HEK293T (cell line): ENCODE data around the gene KANSL1.
"Not testable (repeated sequence)": the region's sequence is repeated elsewhere in the genome, so short reads cannot be mapped to it uniquely, and the experiment has no call there.

Experiments used
- CTCF ChIA-PET: fragments of 350-600 bp; formaldehyde crosslinking; extraction: SDS; loops from one replicate; lab custom pipeline; 2021; ENCODE audit warnings: antibody characterized with exemption, inconsistent platforms; lab: Yijun Ruan, JAX
- POLR2A ChIA-PET: fragments of 350-600 bp; formaldehyde crosslinking; extraction: SDS; loops from one replicate; lab custom pipeline; 2020; ENCODE audit warnings: antibody characterized with exemption, inconsistent platforms; lab: Yijun Ruan, JAX
- DNase-seq: peaks from one replicate; pipeline ENCODE4 v3.0.0; 2012; ENCODE audit warnings: mixed read lengths; ENCODE audit errors: extremely low spot score
- ARNT ChIP-seq: fragments of 450-650 bp; IDR thresholded peaks from 2 replicates; pipeline ENCODE4 v1.6.1; 2017; ENCODE audit warnings: mild to moderate bottlenecking
- BHLHE40 ChIP-seq: fragments of 450-650 bp; IDR thresholded peaks from 2 replicates; pipeline ENCODE4 v1.6.1; 2016; ENCODE audit warnings: mild to moderate bottlenecking, moderate library complexity, borderline replicate concordance
- CTBP1 ChIP-seq: fragments of 450-650 bp; IDR thresholded peaks from 2 replicates; pipeline ENCODE4 v1.6.1; 2016; ENCODE audit warnings: borderline replicate concordance
- ELF4 ChIP-seq: fragments of 450-650 bp; IDR thresholded peaks from 2 replicates; pipeline ENCODE4 v1.6.1; 2017; ENCODE audit warnings: antibody characterized with exemption
- FOXA1 ChIP-seq: fragments of 450-650 bp; IDR thresholded peaks from 2 replicates; pipeline ENCODE4 v1.6.1; 2016; ENCODE audit warnings: mild to moderate bottlenecking
- FOXK2 ChIP-seq: fragments of 450-650 bp; IDR thresholded peaks from 2 replicates; pipeline ENCODE4 v1.6.1; 2016; ENCODE audit warnings: mild to moderate bottlenecking
- FOXM1 ChIP-seq: fragments of 450-650 bp; IDR thresholded peaks from 2 replicates; pipeline ENCODE4 v1.6.1; 2017; ENCODE audit warnings: mild to moderate bottlenecking, borderline replicate concordance
- HDGF ChIP-seq: fragments of 450-650 bp; IDR thresholded peaks from 2 replicates; pipeline ENCODE4 v1.6.1; 2017; ENCODE audit warnings: antibody characterized with exemption, borderline replicate concordance
- L3MBTL2 ChIP-seq: fragments of 450-650 bp; conservative IDR thresholded peaks from 2 replicates; pipeline ENCODE4 v1.6.1; 2016; ENCODE audit warnings: mild to moderate bottlenecking
- LEF1 ChIP-seq: fragments of 450-650 bp; IDR thresholded peaks from 2 replicates; pipeline ENCODE4 v1.6.1; 2017; ENCODE audit warnings: mild to moderate bottlenecking, borderline replicate concordance
- NFRKB ChIP-seq: fragments of 450-650 bp; IDR thresholded peaks from 2 replicates; pipeline ENCODE4 v1.6.1; 2016; ENCODE audit warnings: mild to moderate bottlenecking, moderate library complexity
- PKNOX1 ChIP-seq: fragments of 450-650 bp; IDR thresholded peaks from 2 replicates; pipeline ENCODE4 v1.6.1; 2016
- SP1 ChIP-seq: fragments of 450-650 bp; IDR thresholded peaks from 2 replicates; pipeline ENCODE4 v1.6.1; 2017
- SUZ12 ChIP-seq: fragments of 450-650 bp; IDR thresholded peaks from 2 replicates; pipeline ENCODE4 v1.6.1; 2016; ENCODE audit warnings: mild to moderate bottlenecking
- TARDBP ChIP-seq: fragments of 450-650 bp; IDR thresholded peaks from 2 replicates; pipeline ENCODE4 v1.6.1; 2016
- ZNF384 ChIP-seq: fragments of 450-650 bp; IDR thresholded peaks from 2 replicates; pipeline ENCODE4 v1.6.1; 2016

KANSL1 gene

GRCh38 chr17:46007461-46007965 lies 185.7 kb downstream of the KANSL1 start:
- ChIA-PET CTCF (no interaction called here), POLR2A (no interaction called here)
- no peak for DNase-seq
- TF ChIP-seq BHLHE40 (no peak), ZNF384 (no peak), L3MBTL2 (no peak), TARDBP (no peak), HDGF (no peak), NFRKB (no peak), FOXK2 (no peak), CTBP1 (no peak), ELF4 (no peak), ARNT (no peak), FOXA1 (no peak), SUZ12 (no peak)

- POLR2A ChIA-PET, DNase-seq, CTCF ChIA-PET: not testable (repeated sequence)
Observed at GRCh38 chr17:46006082-46006481, 187.1 kb downstream of the KANSL1 start.

- no peak for TF ChIP-seq FOXK2
- no peak for TF ChIP-seq LEF1
- CTCF ChIA-PET, result interaction anchor here (0.6 to 1.0 kb wide), 2 partner anchors 52 to 209 kb away, joined by 4 to 5 read pairs; no protein-coding TSS in a partner anchor
- POLR2A ChIA-PET, result no interaction called here
- DNase-seq, result no peak
Observed at GRCh38 chr17:46003907-46004748, 189.1 kb downstream of the KANSL1 start.

GRCh38 chr17:46002973-46003316 lies 190.3 kb downstream of the KANSL1 start:
- DNase-seq, result no peak
- ChIA-PET POLR2A (no interaction called here), CTCF (interaction anchor here (0.6 to 3.4 kb wide), 2 partner anchors 209 to 264 kb away, joined by 3 to 24 read pairs; no protein-coding TSS in a partner anchor)
- TF ChIP-seq BHLHE40, result no peak
- TF ChIP-seq SUZ12, result no peak
- TF ChIP-seq L3MBTL2, result no peak
- TF ChIP-seq HDGF, result no peak
- TF ChIP-seq FOXK2, result no peak
- TF ChIP-seq ELF4, result no peak
- no peak for TF ChIP-seq LEF1
- TF ChIP-seq NFRKB, result no peak
- TF ChIP-seq ZNF384, result no peak
- no peak for TF ChIP-seq SP1
- TF ChIP-seq FOXA1, result no peak
- TF ChIP-seq PKNOX1, result no peak

GRCh38 chr17:46002311-46002972 lies 190.8 kb downstream of the KANSL1 start:
- ChIA-PET POLR2A (no interaction called here), CTCF (interaction anchor here (0.6 to 3.4 kb wide), 2 partner anchors 210 to 264 kb away, joined by 3 to 24 read pairs; no protein-coding TSS in a partner anchor)
- TF ChIP-seq TARDBP (no peak), ELF4 (no peak)
- peak; percentile 80 for DNase-seq

- ChIA-PET CTCF (interaction anchor here (3.4 kb wide), 1 partner anchor 211 kb away, joined by 24 read pairs; no protein-coding TSS in a partner anchor), POLR2A (no interaction called here)
- DNase-seq, result no peak
- TF ChIP-seq TARDBP (no peak), ZNF384 (no peak)
Observed at GRCh38 chr17:46001390-46002310, 191.6 kb downstream of the KANSL1 start.

GRCh38 chr17:46000757-46001156 lies 192.5 kb downstream of the KANSL1 start:
- TF ChIP-seq FOXK2 (no peak), BHLHE40 (no peak), LEF1 (no peak), TARDBP (no peak), FOXA1 (no peak), FOXM1 (no peak), CTBP1 (no peak), ELF4 (no peak), ARNT (no peak), HDGF (no peak), SP1 (no peak), ZNF384 (no peak), L3MBTL2 (no peak)

More at GRCh38 chr17:46000757-46001156, 192.5 kb downstream of the KANSL1 start:
- CTCF ChIA-PET, result interaction anchor here (0.5 to 3.4 kb wide), 3 partner anchors 10 to 299 kb away, joined by 4 to 24 read pairs (median 6); no protein-coding TSS in a partner anchor
- POLR2A ChIA-PET, result interaction anchor here (1.0 kb wide), 1 partner anchor 266 kb away, joined by 3 read pairs; no protein-coding TSS in a partner anchor
- DNase-seq, result no peak
